Ishikawa (cell line): Measurements from ENCODE around the gene PLXNA4.

Experiments
- EP300 ChIP-seq: IDR thresholded peaks from 2 replicates; pipeline ENCODE4 v1.6.1; 2012; ENCODE audit warnings: borderline replicate concordance
- TAF1 ChIP-seq: IDR thresholded peaks from 2 replicates; pipeline ENCODE4 v1.6.1; 2012; ENCODE audit warnings: low read depth, mild to moderate bottlenecking
- USF1 ChIP-seq: IDR thresholded peaks from 2 replicates; pipeline ENCODE4 v1.6.1; 2012
- YY1 ChIP-seq: IDR thresholded peaks from 2 replicates; pipeline ENCODE4 v1.6.1; 2012; ENCODE audit warnings: low read depth
- ZBTB7A ChIP-seq: IDR thresholded peaks from 2 replicates; pipeline ENCODE4 v1.6.1; 2012; ENCODE audit warnings: low read depth

GRCh38 chr7:132581431-132581830, 5.2 kb upstream of the PLXNA4 start:
- TF ChIP-seq YY1 = no peak
- TF ChIP-seq TAF1 = no peak
- TF ChIP-seq EP300 = no peak
- no peak for TF ChIP-seq USF1
- TF ChIP-seq ZBTB7A = no peak
